SK-N-SH treated with all-trans-retinoic acid at 6 μM for 48 hours (cell line): ENCODE measurements around the gene SPEN.

Source experiments
- ARNTL ChIP-seq: fragments of 450-650 bp; formaldehyde crosslinking; IDR thresholded peaks from 2 replicates; pipeline ENCODE4 v1.5.0; 2020; ENCODE audit warnings: low read depth, mild to moderate bottlenecking, moderate library complexity, borderline replicate concordance
- CREB5 ChIP-seq: fragments of 250-450 bp; sonication (Bioruptor Pico); IDR thresholded peaks from 2 replicates; pipeline ENCODE4 v1.5.1; 2020; ENCODE audit warnings: low read depth, mild to moderate bottlenecking, moderate library complexity
- ESRRG ChIP-seq: fragments of 250-450 bp; sonication (Bioruptor Pico); IDR thresholded peaks from 2 replicates; pipeline ENCODE4 v1.6.1; 2021; ENCODE audit warnings: mild to moderate bottlenecking
- GLIS3 ChIP-seq: fragments of 250-450 bp; sonication (Bioruptor Pico); IDR thresholded peaks from 2 replicates; pipeline ENCODE4 v1.5.0; 2020; ENCODE audit warnings: mild to moderate bottlenecking, moderate library complexity
- PATZ1 ChIP-seq: fragments of 250-450 bp; sonication (Bioruptor Pico); IDR thresholded peaks from 2 replicates; pipeline ENCODE4 v1.8.0; 2020; ENCODE audit warnings: mild to moderate bottlenecking, moderate library complexity, borderline replicate concordance
- POU6F1 ChIP-seq: fragments of 250-450 bp; sonication (Bioruptor Pico); IDR thresholded peaks from 2 replicates; pipeline ENCODE4 v1.8.0; 2021; ENCODE audit warnings: low read depth, mild to moderate bottlenecking, moderate library complexity, borderline replicate concordance
- PPARA ChIP-seq: fragments of 250-450 bp; sonication (Bioruptor Pico); IDR thresholded peaks from 2 replicates; pipeline ENCODE4 v1.5.0; 2020; ENCODE audit warnings: mild to moderate bottlenecking, borderline replicate concordance
- RARB ChIP-seq: fragments of 250-450 bp; sonication (Bioruptor Pico); IDR thresholded peaks from 2 replicates; pipeline ENCODE4 v1.8.0; 2021; ENCODE audit warnings: mild to moderate bottlenecking, moderate library complexity
- SNAI2 ChIP-seq: fragments of 250-450 bp; sonication (Bioruptor Pico); IDR thresholded peaks from 2 replicates; pipeline ENCODE4 v1.5.0; 2020; ENCODE audit warnings: mild to moderate bottlenecking, moderate library complexity
- TCF4 ChIP-seq: fragments of 250-450 bp; sonication (Bioruptor Pico); IDR thresholded peaks from 2 replicates; pipeline ENCODE4 v1.8.0; 2021; ENCODE audit warnings: mild to moderate bottlenecking, moderate library complexity, borderline replicate concordance
- TOX ChIP-seq: fragments of 250-450 bp; sonication (Bioruptor Pico); IDR thresholded peaks from 2 replicates; pipeline ENCODE4 v1.8.0; 2021; ENCODE audit warnings: mild to moderate bottlenecking, moderate library complexity, borderline replicate concordance
- ZC3H10 ChIP-seq: fragments of 250-450 bp; sonication (Bioruptor Pico); IDR thresholded peaks from 2 replicates; pipeline ENCODE4 v1.5.1; 2021; ENCODE audit warnings: mild to moderate bottlenecking, moderate library complexity
- ZFP3 ChIP-seq: fragments of 250-450 bp; sonication (Bioruptor Pico); IDR thresholded peaks from 2 replicates; pipeline ENCODE4 v1.5.0; 2020; ENCODE audit warnings: mild to moderate bottlenecking, moderate library complexity

- TF ChIP-seq POU6F1 (CRISPR knock-in tag) (no peak), ZC3H10 (no peak), ZFP3 (CRISPR knock-in tag) (no peak), ESRRG (CRISPR knock-in tag) (no peak), SNAI2 (CRISPR knock-in tag) (no peak), PATZ1 (no peak), PPARA (CRISPR knock-in tag) (no peak), RARB (no peak), CREB5 (CRISPR knock-in tag) (no peak), TCF4 (CRISPR knock-in tag) (no peak), ARNTL (no peak), TOX (CRISPR knock-in tag) (no peak), GLIS3 (CRISPR knock-in tag) (no peak)
Measured at GRCh38 chr1:15960808-15961207, 113.3 kb downstream of the SPEN start.
